HG03196 (cell line): ENCODE results near the gene DNAJC28.
"Not testable (repeated sequence)": the region's sequence is repeated elsewhere in the genome, so short reads cannot be mapped to it uniquely, and the experiment has no call there.

Experiments used
- ATAC-seq: cut with Tn5 transposase; IDR thresholded peaks from one replicate; pipeline ENCODE4 v1.9.1; 2021; ENCODE audit not compliant: unreplicated experiment

DNAJC28 gene

DNA sequence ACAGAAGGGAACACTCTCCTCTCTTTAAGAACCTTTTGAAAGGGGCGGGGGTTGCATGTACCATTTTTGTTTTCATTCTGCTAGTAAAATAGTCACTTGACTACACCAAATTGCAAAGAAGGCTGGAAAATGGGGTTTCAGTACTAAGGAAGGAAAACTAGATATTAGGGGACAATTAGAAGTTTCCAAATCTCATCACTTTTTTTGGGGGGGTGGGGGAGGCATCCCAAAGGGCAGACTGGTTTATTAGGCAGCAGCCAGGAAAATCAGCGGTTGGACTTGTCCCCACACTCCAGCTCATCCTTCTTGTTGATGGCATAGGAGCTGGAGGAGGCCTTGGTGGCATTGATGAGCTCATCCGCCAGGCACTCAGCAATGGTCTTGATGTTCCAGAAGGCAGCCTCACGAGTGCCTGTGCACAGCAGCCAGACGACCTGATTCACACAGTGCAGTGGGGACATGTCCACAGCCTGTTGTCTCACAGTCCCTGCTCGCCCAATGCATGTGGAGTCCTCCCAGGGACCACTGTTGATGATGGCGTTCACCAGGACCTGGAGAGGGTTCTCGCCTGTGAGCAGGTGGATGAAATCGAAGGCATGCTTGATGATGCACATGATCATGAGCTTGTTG is 10.1 kb downstream of the DNAJC28 start:
- no peak for ATAC-seq

DNA sequence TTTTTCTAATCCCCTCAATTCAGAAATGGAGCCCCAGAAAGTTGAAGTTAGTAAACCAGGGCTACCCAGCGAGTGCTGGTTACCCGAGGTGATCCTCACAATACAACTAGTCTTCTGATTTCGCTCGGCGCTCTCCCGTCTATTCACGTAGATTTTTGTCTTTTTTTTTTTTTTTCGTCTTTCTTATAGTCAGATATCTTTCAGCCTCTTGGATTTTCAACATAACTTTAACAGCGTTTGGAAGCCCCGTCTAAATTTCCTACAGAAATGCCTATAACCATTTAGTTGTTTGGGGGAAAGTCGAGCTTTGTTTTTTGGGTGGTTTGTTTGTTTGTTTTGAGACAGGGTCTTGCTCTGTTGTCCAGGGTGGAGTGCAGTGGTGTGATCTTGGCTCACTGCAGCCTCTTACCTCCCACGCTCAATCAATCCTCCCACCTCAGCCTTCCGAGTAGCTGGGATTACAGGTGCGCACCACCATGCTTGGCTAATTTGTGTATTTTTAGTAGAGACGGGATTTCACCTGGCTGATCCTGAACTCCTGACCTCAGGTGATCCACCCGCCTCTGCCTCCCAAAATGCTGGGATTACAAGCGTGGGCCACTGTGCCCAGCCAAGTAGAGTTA is 10.9 kb downstream of the DNAJC28 start:
- ATAC-seq = no peak

DNA sequence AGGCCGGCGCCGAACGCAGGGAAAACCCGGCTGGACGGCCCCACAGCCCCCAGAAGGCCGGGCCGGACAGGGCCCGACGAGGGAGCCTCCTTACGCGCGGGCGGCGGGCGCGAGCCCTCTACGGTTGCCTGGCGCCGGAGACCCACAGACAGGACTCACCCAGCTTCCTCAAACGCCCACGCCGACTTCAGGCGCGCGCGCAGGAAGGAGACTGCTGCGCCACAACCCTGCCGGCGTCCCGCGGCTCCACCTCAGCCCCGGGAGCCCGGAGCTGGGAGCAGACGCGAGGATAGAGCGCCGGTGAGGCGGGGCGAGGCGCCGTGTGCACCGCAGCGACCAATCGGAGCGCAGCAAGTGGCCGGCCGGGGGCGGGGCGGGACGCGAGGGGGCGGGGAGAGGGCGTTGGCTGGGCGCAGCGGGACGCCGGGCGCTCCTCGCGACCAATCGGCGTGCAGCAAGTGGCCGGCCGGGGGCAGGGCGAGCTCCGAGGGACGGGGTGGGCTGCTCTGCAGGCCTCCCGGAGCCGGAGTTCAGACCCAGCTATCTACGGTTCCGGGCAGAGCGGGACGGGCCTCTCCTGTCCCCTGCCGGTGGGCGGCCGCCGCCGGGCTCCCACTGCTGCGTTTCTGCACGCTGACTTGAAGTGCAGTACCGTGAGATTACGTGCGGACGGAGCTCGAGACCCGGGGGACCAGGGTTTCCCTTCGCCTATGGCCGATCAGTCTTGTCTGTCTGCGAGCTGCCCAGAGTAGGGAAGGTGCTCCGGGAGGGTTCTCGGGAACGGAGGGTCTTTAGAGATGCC is 11.6 kb downstream of the DNAJC28 start, which contains the start of gene TMEM50B:
Gene TMEM50B, minus strand, starts transcription at position 296 of the 802 bp plus-strand sequence. CDS start 11,089 bp downstream, outside the sequence.
- peak; percentile 89 for ATAC-seq

DNA sequence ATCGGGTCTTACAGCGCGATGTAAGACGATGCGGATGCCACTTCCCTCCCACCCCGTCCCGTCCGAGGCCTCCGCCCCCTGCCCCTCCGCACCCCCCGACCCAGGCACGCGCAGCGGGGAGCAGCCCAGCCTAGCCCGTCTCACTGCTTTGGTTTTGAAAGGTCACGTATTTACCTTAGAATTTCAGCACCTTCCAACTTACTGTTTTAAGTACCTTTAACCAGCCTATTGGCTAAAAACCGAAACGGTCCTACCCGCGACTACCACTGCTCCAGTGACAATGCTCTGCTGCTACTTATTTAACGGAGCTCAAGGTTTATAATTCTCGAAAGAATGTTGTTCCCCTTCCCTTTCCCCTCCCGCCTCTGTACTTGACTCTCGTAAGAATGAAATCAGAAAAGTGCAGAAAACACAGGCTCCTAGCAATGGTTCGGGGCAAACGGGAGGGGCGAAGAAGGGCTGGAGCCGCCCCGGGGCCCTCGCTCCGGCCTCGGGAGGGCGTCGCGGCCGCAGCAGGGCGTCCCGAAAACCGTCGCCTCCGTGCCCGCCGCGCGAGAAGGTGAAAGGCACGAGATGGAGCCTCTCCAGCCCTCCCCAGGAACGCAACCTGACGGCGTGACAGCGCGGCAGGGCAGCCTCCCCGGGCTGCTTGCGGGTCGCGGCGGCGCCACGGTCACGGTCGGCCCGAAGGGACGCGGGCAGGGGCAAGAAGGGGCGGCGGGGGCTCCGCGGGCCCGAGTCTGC is 12.4 kb downstream of the DNAJC28 start:
- ATAC-seq = peak; percentile 26

DNA sequence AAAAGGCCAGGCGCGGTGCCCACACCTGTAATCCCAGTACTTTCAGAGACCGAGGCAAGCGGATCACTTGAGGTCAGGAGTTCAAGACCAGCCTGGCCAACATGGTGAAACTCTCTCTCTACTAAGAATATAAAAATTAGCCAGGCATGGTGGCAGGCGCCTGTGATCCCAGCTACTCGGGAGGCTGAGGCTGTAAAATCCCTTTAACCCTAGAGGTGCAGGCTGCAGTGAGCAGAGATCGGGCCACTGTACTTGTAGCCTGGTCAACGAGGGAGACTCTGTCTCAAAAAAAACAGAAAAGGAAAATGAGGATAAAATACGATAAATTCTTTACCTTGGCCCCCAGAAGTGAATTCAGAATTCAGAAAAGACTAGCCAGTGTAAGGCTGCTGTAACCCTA is 13.3 kb downstream of the DNAJC28 start:
- no peak for ATAC-seq

DNA sequence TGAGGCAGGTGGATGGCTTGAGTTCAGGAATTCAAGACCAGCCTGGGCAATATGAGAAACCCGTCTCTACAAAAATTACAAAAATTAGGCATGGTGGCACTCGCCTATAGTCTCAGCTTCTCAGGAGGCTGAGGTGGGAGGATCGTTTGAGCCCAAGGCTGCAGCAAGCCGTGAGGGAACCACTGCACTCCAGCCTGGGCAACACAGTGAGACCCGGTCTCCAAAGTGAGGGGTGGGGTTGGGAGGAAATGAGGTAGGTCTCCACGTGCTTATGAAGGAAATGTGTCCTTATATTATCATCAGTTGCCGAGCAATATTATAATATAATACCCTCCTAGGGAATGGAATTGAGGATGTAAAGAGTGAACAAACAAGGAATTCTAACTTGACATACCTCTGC is 14.4 kb downstream of the DNAJC28 start:
- ATAC-seq = no peak

DNA sequence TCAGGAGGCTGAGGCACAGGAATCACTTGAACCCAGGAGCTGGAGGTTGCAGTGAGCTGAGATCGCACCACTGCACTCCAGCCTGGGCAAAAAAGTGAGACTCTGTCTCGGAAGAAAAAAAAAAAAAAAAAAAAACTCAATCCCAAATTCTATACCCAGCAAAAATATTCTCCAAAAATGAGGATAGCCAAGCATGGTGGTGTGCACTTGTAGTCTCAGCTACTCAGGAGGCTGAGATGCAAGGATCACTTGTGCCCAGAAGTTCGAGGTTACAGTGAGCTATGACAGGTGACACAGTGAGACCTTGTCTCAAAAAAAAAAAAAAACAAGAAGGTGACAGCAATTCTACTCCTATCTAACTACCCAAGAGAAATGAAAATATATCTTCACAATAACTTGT is 18.2 kb downstream of the DNAJC28 start:
- no peak for ATAC-seq

DNA sequence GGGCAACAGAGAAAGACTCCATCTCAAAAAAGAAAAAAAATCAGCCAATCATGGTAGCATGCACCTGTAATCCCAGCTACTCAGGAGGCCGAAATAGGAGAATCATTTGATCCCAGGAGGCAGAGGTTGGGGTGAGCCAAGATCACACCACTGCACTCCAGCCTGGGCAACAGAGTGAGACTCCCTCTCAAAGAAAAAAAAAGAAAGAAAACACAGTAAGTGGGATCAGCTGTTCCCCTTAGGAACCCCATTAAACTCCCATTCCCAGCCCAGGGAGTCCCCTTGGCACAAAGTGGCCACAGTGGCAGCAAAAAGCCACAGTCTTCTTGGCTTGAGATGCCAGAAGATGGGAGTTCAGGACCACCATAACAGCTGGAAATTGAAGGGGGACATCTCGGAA is 20.8 kb downstream of the DNAJC28 start:
- no peak for ATAC-seq

DNA sequence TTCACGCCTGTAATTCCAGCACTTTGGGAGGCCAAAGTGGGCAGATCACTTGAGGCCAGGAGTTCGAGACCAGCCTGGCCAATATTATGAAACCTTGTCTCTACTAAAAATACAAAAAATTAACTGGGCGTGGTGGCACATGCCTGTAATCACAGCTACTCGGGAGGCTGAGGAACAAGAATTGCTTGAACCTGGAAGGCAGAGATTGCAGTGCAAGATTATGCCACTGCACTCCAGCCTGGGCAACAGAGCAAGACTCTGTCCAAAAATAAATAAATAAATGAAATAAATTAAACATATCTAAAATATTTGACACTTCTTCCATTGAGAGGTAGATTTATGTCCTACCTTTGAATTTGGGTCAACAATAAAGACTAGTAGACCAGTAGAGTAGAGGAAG is 22.3 kb downstream of the DNAJC28 start:
- ATAC-seq = not testable (repeated sequence)

DNA sequence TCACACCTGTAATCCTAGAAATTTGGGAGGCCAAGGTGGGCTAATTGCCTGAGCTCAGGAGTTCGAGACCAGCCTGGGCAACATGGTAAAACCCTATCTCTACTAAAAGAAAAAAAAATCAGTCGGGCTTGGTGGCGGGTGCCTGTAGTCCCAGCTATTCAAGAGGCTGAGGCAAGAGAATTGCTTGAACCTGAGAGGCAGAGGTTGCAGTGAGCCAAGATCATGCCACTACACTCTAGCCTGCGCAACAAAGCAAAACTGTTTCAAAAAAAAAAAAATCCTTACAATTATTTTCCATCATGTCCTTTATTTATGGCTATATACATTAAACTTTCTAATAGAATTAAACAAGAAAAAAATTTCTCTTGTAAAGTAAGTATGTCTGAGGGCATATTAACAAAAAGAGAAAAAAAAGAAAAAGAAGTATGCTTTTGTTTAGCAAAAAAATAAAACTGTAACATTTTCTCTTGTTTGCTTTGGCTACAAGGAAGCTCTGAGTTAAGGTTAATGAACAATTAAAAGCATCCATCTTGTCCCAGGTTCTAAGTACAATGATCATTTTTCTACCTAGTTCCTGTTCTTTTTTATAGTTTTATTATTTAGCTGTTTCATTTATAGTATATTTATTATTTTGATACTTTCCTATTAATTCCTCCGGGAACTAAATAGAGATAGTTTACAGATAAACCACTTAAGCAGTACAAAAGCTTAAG is 29.8 kb downstream of the DNAJC28 start:
- no peak for ATAC-seq

DNA sequence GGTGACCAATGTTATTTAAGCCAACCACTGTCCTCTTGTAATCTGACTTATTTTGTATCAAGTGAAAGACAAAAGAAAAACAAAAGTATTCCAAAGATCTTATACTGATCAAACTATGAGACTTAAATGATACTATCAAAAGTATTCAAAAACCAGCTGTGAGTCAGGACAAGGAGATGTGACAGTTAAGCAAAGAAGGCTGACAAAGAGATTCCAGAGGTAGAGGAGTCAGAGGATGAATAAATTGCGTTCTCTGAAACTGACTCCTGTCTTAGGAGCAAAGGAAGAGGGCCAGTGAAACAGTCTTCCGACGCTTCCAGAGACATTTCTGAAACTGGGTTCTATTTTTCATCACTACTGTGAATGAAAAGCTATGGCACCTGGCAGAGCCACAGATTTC is 32.7 kb downstream of the DNAJC28 start:
- no peak for ATAC-seq

DNA sequence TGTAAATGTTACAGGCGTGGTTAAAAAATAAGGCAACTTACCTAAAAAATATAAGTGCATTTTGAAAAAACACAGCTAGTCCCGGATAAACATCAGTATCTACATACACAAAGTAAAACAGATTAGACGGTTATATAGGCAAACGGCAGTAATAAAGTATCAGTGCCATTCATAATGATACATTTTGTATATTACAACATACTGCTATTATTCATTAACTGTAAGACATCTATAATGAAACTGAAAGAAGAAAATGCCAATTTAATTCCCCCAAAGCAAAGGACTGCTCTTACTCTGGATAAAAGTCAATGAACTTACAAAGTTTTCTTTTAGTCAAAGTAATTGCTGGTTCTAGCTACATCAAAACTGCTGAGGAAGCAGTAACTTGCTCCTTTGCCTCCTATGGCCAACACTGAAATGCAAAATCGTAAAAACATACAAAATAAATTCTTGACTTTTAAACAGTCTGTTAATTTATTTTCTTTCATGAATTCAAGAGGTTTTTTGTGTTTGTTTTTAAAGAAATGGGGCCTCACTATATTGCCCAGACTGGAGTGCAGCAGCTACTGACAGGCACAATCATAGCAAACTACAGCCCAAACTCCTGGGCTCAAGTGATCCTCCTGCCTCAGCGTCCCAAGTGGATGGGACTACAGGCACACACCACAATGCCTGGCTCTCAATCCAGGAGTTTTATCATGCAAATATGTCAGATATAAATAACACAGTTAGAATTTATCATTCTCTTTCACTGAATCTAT is 35.6 kb downstream of the DNAJC28 start:
- ATAC-seq = no peak

DNA sequence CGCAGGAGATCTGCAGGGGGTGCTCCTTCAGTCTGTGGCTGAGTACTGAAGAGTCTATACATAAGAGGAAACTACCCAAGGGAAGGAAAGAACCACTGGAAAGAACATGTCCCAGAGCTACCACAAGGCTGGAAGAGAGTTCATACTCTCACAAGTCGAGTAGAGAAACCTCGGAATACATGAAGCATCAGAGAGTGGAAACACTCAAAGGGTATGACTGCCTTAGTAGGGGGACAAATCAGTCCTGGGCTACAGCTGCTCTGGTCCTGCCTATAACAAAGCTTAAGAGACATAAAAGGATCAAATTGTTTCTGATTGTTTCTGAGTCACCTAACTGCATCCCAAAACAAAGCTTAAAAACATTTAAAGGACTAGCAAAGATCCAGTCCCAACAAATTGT is 39.2 kb downstream of the DNAJC28 start:
- ATAC-seq = no peak

DNA sequence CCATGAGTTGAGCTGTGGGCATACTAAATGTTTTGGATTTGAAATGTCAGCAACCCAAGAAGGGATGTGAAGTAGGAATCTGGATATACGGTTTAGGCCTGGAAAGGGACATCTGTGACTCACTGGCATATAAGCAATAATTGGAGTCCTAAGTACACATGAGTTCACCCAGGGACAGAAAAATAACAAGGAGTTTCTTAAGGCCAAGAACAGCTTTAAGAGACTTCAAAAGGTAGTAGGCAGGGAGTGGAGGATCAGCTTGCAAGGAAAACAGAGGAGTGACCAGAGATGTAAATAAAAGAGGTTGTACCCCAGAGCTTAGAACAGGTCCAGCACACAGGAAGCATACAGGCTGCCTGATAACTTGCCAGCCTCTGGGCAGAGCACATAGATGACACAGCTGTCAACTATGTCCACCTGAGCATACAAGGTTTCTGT is 39.9 kb downstream of the DNAJC28 start:
- ATAC-seq = no peak

DNA sequence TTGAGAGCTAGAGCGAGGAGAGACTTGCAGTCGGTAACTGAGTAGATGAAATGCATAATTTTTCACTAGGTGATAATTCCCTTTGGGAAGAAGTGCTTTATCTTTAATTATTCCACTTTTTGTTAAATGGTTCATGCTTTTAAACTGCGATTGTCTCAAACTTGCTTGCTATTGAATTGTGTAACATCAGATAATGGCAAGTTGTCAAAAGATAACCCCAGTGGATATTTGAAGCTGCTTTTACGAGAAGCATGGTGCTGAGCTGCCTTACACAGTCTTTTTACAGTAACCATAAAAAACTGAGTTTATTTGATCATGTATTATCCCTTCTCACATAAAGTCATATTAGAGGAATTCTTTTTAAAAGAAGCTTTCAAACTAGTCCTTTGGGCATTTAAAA is 41.9 kb downstream of the DNAJC28 start:
- no peak for ATAC-seq

DNA sequence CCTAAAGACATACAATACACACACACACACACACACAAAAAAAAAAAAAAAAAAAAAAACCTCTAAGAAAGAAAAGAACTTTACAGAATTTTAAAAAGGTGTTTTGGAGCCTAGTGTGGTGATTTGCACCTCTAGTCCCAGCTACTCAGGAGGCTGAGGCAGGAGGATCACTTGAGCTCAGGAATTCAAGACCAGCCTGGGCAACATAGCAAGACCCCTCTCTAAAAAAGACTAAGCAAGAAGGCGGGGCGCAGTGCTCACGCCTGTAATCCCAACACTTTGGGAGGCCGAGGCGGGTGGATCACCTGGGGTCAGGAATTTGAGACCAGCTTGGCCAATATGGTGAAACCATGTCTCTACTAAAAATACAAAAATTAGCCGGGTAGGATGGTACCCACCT is 44.9 kb downstream of the DNAJC28 start:
- not testable (repeated sequence) for ATAC-seq

DNA sequence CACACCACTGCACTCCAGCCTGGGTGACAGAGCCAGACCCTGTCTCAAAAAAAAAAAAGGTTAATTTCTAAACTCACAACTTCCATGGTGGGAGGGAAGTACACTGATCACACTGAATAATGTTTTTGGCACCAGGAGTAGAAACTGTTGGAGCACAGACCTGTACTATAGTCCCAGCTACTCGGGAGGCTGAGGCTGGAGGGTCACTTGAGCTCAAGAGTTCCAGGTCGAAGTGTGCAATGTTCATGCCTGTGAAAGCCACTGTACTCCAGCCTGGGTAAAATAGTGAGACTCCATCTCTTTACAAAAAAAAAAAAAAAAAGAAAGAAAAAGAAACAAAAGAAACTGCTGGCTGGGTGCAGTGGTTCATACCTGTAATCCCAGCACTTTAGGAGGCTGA is 47.0 kb downstream of the DNAJC28 start:
- no peak for ATAC-seq

DNA sequence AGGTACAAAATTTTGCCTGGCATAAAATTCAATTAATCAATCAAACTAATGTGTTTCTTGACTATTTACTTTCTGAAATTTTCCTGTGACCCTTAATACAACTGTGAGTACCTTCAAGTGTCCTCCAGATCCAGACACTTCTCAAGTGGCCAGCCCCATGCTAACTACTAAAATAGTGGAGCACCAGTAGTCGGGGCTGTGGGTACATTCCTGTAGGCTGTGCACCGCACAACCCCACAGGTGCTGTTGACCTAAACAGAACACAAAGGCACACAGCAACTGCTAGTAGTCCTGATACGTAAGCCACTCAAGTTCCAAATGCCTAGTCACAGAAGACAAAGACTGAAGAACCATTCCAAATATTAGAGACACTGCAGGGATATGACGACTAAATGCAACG is 48.3 kb downstream of the DNAJC28 start:
- no peak for ATAC-seq

DNA sequence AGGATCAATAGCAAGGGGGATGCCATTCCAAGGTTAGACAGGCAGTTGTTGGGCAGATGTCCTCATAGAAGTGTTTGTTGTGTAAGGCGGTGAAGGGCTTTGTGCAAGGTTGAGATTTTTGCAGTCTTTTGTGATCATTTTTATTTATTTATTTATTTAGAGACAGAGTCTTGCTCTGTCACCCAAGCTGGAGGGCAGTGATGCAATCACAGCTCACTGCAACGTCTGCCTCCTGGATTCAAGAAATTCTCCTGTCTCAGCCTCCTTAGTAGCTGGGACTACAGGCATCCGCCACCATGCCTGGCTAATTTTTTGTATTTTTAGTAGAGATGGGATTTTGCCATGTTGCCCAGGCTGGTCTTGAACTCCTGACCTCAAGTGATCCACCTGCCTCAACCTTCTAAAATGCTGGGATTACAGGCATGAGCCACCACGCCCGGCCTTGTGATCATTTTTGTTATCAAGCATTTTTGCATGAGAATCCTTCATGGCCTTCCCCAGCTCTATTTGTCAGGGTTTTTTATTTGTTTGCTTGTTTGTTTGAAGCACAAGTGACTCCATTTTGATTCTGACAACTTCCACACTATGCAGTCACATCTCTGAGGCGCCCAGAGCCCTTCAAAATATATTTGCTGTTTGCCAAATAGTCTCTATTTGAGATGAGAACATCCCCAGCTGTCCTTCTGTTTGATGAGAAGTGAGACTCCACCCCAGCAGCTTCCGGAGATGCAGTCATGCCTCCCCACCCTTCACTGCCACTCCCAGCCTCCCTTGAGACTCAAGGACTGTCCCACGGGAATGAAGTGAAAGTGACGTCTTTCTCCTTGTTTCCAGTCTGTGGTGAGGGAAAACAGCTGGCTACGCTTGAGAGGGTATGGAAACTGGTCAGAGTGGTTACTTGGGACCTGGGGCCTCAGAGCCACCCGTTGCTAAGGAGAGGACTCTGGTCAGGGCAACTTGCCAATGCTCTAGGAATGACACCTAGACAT is 49.7 kb downstream of the DNAJC28 start:
- ATAC-seq = peak; percentile 76
